Measurements from ENCODE around the gene PDE4A. TPM values are rescaled to one million over a fixed set of nuclear protein-coding genes. Genes with fewer than 3 reads are reported as not detected.

The PDE4A gene
- total and polyA plus RNA-seq, 10 of the 15 experiments (the other 5 are each of a cell fraction or from before 2014, with no cell fraction given) = 0.24 to 13.3 (median 4.9) TPM

DNA sequence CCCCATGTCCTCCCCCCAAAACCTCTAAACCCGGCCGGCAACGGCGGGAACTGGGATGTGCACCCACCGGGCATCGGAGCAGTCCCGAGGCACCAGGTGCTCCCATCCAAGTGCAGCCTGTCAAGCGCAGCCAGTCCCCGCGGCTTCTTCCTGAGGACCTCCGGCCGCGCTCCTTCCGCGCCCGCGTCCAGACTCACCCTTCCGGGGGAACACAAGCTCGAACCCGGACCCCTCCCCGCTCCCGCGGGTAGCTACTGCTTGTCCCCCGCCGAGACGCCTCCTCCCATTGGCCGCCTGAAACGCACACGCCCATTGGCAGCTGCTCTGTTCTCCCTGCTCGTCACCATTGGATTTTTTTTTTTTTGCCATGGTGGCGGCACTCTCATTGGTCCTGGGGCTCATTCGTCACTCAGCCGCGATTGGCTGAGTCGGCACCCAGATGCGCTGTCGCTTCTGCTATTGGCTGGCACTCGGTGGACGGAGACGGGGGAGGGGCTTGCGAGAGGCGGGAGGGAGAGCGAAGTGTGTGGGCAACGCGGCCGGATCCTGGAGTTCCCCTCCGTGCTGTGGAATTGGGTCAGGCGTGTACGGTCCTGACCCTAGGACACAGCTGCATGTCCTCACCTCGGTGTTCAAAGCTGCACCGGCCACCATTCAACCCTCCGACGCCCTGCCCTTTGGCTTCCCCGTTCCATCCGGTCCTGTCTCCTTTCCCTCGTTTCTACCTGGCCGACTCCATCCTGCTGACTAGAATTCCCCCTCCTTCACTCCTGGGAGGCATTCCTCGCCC, 39.8 kb upstream of the PDE4A start, which contains the start of gene TYK2 (continued):
- TF ChIP-seq CUX1 (IDR thresholded peaks at IDR 0.05; ENCODE audit: insufficient replicate concordance, low read depth, low read length) = no peak
- TF ChIP-seq, protein P1, sequence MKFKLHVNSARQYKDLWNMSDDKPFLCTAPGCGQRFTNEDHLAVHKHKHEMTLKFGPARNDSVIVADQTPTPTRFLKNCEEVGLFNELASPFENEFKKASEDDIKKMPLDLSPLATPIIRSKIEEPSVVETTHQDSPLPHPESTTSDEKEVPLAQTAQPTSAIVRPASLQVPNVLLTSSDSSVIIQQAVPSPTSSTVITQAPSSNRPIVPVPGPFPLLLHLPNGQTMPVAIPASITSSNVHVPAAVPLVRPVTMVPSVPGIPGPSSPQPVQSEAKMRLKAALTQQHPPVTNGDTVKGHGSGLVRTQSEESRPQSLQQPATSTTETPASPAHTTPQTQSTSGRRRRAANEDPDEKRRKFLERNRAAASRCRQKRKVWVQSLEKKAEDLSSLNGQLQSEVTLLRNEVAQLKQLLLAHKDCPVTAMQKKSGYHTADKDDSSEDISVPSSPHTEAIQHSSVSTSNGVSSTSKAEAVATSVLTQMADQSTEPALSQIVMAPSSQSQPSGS (IDR thresholded peaks at IDR 0.05; ENCODE audit: low read length) = no peak
- no peak for TF ChIP-seq ESRRA (IDR thresholded peaks at IDR 0.05; ENCODE audit: low read length)
- peak; percentile 96 for TF ChIP-seq RFX5 (IDR thresholded peaks at IDR 0.05; ENCODE audit: low read depth, low read length)
- TF ChIP-seq DPF2 (IDR thresholded peaks at IDR 0.05) = peak; percentile 62
- peak; percentile 95 for TF ChIP-seq RELA (IDR thresholded peaks at IDR 0.05; ENCODE audit: borderline replicate concordance, partially characterized antibody)
- no peak for TF ChIP-seq CHD1 (IDR thresholded peaks at IDR 0.05; ENCODE audit: low read depth, low read length)
- no peak for TF ChIP-seq SUZ12 (IDR thresholded peaks at IDR 0.05; ENCODE audit: unreplicated experiment)
- no peak for TF ChIP-seq SMC3 (IDR thresholded peaks at IDR 0.05; ENCODE audit: borderline replicate concordance, low read length)
- no peak for TF ChIP-seq PAX8 (IDR thresholded peaks at IDR 0.05)
- peak; percentile 37; the same call in 1 of the 2 replicates for TF ChIP-seq CBFB (IDR thresholded peaks at IDR 0.05; ENCODE audit: low read depth)
- 0 out of 4 replicates have a peak, but pooled peaks of 1 of the 2 experiments have one; percentile 16 for TF ChIP-seq ETV6 (conservative IDR thresholded peaks at IDR 0.05 in 1 of 2, IDR thresholded peaks at IDR 0.05 in 1 of 2; ENCODE audit: borderline replicate concordance in 1 of 2, low read depth in 1 of 2)
- peak; percentile 81; the same call in 1 of the 2 replicates for TF ChIP-seq SIN3A (IDR thresholded peaks at IDR 0.05; ENCODE audit: low read depth, low read length)
- no peak for TF ChIP-seq ZBED1 (IDR thresholded peaks at IDR 0.05; ENCODE audit: borderline replicate concordance)
- TF ChIP-seq CHD4 (IDR thresholded peaks at IDR 0.05) = no peak
- peak; percentile 14 for TF ChIP-seq E4F1 (IDR thresholded peaks at IDR 0.05; ENCODE audit: borderline replicate concordance, partially characterized antibody)
- 0 out of 2 replicates have a peak, but pooled peaks have one; percentile 33 for TF ChIP-seq NR2C1 (IDR thresholded peaks at IDR 0.05)
- TF ChIP-seq RCOR1 (conservative IDR thresholded peaks at IDR 0.05; ENCODE audit: low read depth, low read length) = no peak
- TF ChIP-seq SUPT20H (IDR thresholded peaks at IDR 0.05; ENCODE audit: borderline replicate concordance, control insufficient read depth, low read depth, low read length) = no peak
- TF ChIP-seq MTA2 (IDR thresholded peaks at IDR 0.05; ENCODE audit: low read depth) = peak; percentile 55
- TF ChIP-seq NFXL1 (IDR thresholded peaks at IDR 0.05; ENCODE audit: borderline replicate concordance) = no peak
- TF ChIP-seq SP1 (IDR thresholded peaks at IDR 0.05; ENCODE audit: low read depth, low read length) = peak; percentile 99

All from GM12878 (cell line).